ENCODE data around the gene TRH. TPM values are rescaled to one million over a fixed set of nuclear protein-coding genes. Genes with fewer than 3 reads are reported as not detected.
A peak's percentile ranks its signal among the peaks of the same experiment; 100 is the strongest.

TRH gene
- total and polyA plus RNA-seq, 2 donors from 2014 or later, result not detected

DNA sequence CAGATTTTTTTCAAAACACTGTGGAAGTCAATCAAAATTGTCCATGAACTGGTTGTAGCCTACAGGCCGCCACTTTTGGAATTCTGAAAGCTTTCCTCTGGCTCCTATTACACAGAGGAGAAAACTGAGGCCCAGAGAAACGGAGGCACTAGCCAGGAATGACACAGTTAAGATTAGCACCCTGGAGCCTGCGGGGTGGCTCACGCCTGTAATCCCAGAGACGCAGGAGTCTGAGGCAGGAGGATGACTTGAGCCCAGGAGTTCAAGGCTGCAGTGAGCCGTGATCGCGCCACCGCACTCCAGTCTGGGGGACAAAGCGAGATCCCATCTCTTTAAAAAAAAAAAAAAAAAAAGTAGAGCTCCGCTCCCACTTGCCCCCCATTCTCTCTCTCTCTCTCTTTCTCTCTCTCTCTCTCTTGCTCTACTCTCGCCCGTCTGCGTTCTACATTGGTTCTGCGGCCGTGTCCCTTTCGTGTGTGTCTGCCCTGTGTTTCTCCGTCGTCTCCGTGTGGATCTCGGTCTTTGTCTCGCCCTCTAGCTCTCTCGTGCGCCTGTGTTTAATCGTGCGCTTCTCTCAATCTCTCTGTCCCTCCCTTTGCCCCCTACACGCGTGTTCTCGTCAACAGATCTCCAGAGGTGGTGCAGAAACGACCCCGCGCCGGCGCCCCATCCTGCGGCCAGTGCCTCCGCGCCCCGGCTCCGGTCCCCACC is 512 bp upstream of the TRH start:
- intact Hi-C loops (cut with DNase I), result no loop called here
- DNase-seq, result no peak
- Histone ChIP-seq H3K27ac (ENCODE audit: low read depth in 2 of 2, low read length in 2 of 2) (no peak overlapping the region), H3K27me3 (ENCODE audit: control insufficient read depth, insufficient read depth, low read length) (peaks cover 21% of the 10 kb centered on the region), H3K36me3 (ENCODE audit: control insufficient read depth in 2 of 3, insufficient read depth in 3 of 3, low read length in 3 of 3) (no peaks in the 10 kb centered on the region), H3K9me3 (ENCODE audit: control insufficient read depth in 2 of 3, insufficient read depth in 1 of 3, low read length in 3 of 3) (no peaks in the 10 kb centered on the region), H3K4me3 (ENCODE audit: low read length in 3 of 3) (no peak overlapping the region), H3K9ac (ENCODE audit: low read length in 3 of 3) (no peak overlapping the region), H3K4me1 (ENCODE audit: control insufficient read depth in 2 of 3, insufficient read depth in 2 of 3, low read depth in 1 of 3, low read length in 3 of 3) (peaks cover 0 to 7% (median 0%) of the 10 kb centered on the region in 3 donors)
- FAIRE-seq, result no peak
- TF ChIP-seq, protein P1, sequence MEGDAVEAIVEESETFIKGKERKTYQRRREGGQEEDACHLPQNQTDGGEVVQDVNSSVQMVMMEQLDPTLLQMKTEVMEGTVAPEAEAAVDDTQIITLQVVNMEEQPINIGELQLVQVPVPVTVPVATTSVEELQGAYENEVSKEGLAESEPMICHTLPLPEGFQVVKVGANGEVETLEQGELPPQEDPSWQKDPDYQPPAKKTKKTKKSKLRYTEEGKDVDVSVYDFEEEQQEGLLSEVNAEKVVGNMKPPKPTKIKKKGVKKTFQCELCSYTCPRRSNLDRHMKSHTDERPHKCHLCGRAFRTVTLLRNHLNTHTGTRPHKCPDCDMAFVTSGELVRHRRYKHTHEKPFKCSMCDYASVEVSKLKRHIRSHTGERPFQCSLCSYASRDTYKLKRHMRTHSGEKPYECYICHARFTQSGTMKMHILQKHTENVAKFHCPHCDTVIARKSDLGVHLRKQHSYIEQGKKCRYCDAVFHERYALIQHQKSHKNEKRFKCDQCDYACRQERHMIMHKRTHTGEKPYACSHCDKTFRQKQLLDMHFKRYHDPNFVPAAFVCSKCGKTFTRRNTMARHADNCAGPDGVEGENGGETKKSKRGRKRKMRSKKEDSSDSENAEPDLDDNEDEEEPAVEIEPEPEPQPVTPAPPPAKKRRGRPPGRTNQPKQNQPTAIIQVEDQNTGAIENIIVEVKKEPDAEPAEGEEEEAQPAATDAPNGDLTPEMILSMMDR (IDR thresholded peaks at IDR 0.05; ENCODE audit: borderline replicate concordance, extremely low read depth, insufficient read depth), result no peak

GRCh38 chr3:129974833-129975704 is 549 bp downstream of the TRH start:
- intact Hi-C loops (cut with DNase I), result no loop called here
- peak overlapping the region in 2 of 3 donors; percentile 29 to 45 for H3K4me3 ChIP-seq (ENCODE audit: low read length in 3 of 3)
- DNase-seq (peak in 3 of 5 donors; percentile 38 to 76 (median 52)), FAIRE-seq (no peak)
- TF ChIP-seq, protein P1 (IDR thresholded peaks at IDR 0.05; ENCODE audit: borderline replicate concordance, extremely low read depth, insufficient read depth), result no peak
- H3K27me3 ChIP-seq (ENCODE audit: control insufficient read depth, insufficient read depth, low read length), result peaks cover 21% of the 10 kb centered on the region
- H3K36me3 ChIP-seq (ENCODE audit: control insufficient read depth in 2 of 3, insufficient read depth in 3 of 3, low read length in 3 of 3), result no peaks in the 10 kb centered on the region
- peaks cover 0 to 7% (median 0%) of the 10 kb centered on the region in 3 donors for H3K4me1 ChIP-seq (ENCODE audit: control insufficient read depth in 2 of 3, insufficient read depth in 2 of 3, low read depth in 1 of 3, low read length in 3 of 3)
- H3K9me3 ChIP-seq (ENCODE audit: control insufficient read depth in 2 of 3, insufficient read depth in 1 of 3, low read length in 3 of 3), result no peaks in the 10 kb centered on the region
- no peak overlapping the region for H3K9ac ChIP-seq (ENCODE audit: low read length in 3 of 3)
- H3K27ac ChIP-seq (ENCODE audit: low read depth in 2 of 2, low read length in 2 of 2), result no peak overlapping the region

- no peak for FAIRE-seq
Measured at GRCh38 chr3:129975705-129976048, 1.2 kb downstream of the TRH start.

More at GRCh38 chr3:129975705-129976048, 1.2 kb downstream of the TRH start:
- intact Hi-C loops (cut with DNase I), result no loop called here
- H3K4me1 ChIP-seq (ENCODE audit: control insufficient read depth in 2 of 3, insufficient read depth in 2 of 3, low read depth in 1 of 3, low read length in 3 of 3), result peaks cover 0 to 7% (median 0%) of the 10 kb centered on the region in 3 donors
- H3K9ac ChIP-seq (ENCODE audit: low read length in 3 of 3), result no peak overlapping the region
- H3K27me3 ChIP-seq (ENCODE audit: control insufficient read depth, insufficient read depth, low read length), result peaks cover 21% of the 10 kb centered on the region
- DNase-seq, result peak in 1 of 5 donors; percentile 52
- TF ChIP-seq, protein P1 (IDR thresholded peaks at IDR 0.05; ENCODE audit: borderline replicate concordance, extremely low read depth, insufficient read depth), result no peak
- H3K27ac ChIP-seq (ENCODE audit: low read depth in 2 of 2, low read length in 2 of 2), result no peak overlapping the region
- H3K36me3 ChIP-seq (ENCODE audit: control insufficient read depth in 2 of 3, insufficient read depth in 3 of 3, low read length in 3 of 3), result no peaks in the 10 kb centered on the region
- H3K4me3 ChIP-seq (ENCODE audit: low read length in 3 of 3), result no peak overlapping the region
- no peaks in the 10 kb centered on the region for H3K9me3 ChIP-seq (ENCODE audit: control insufficient read depth in 2 of 3, insufficient read depth in 1 of 3, low read length in 3 of 3)
